GM12878 (cell line): Measurements from ENCODE around the gene MPPED1. TPM values are rescaled to one million over a fixed set of nuclear protein-coding genes. Genes with fewer than 3 reads are reported as not detected.

Experiments used
- ATAC-seq: fragments of 200-7000 bp; cut with Tn5 transposase; 3 replicates; pipeline ENCODE4 v1.9.1; 2020; ENCODE audit warnings: mild to moderate bottlenecking, moderate library complexity
- BruUV-seq: library from RNA; stranded (reverse); fragments of 400-500 nt; replicated peaks from 2 replicates; lab custom pipeline; 2021; lab: Mats Ljungman, UMichigan
- CTCF ChIA-PET: fragments of 300-600 bp; sonication (Branson Sonifier 250); formaldehyde crosslinking; extraction: SDS; loops from one replicate; lab custom pipeline; 2021; ENCODE audit warnings: inconsistent platforms; lab: Yijun Ruan, JAX
- POLR2A ChIA-PET: fragments of 350-600 bp; formaldehyde crosslinking; extraction: SDS; loops from one replicate; lab custom pipeline; 2021; ENCODE audit warnings: inconsistent platforms; lab: Charles Lee
- RAD21 ChIA-PET: fragments of 300-600 bp; sonication (Branson Sonifier 250); formaldehyde crosslinking; loops from one replicate; lab custom pipeline; 2023; ENCODE audit warnings: antibody characterized with exemption; ENCODE audit not compliant: unreplicated experiment; lab: Charles Lee
- SMC1A ChIA-PET: fragments of 300-600 bp; sonication (Branson Sonifier 250); formaldehyde crosslinking; loops from one replicate; lab custom pipeline; 2023; ENCODE audit not compliant: unreplicated experiment, uncharacterized antibody; lab: Charles Lee
- DNase-seq: peaks from one replicate; pipeline ENCODE4 v3.0.0-alpha.2; 2011; ENCODE audit warnings: low read depth, low spot score
- FAIRE-seq: peaks from 3 replicates; lab custom pipeline; 2011; peaks lifted over from hg19 to GRCh38; lab: Jason Lieb, UNC
- H2AFZ ChIP-seq: 2 replicates; pipeline ENCODE4 v1.6.0; 2011; ENCODE audit warnings: low read depth, low read length, control low read depth; ENCODE audit not compliant: control insufficient read depth
- H3K27ac ChIP-seq: 2 replicates; pipeline ENCODE4 v1.5.1; 2011; ENCODE audit warnings: control low read depth; ENCODE audit not compliant: control insufficient read depth, insufficient read depth
- H3K27me3 ChIP-seq, 2 experiments: replicated peaks in 1 of 2; 2 replicates each; pipeline versions ENCODE4 v1.6.0 to v1.6.1; 2011; ENCODE audit warnings: low read length in 1 of 2; ENCODE audit not compliant: control insufficient read depth in 2 of 2, insufficient read depth in 2 of 2
- H3K36me3 ChIP-seq, 2 experiments: 2 replicates each; pipeline ENCODE4 v1.5.1; 2011; ENCODE audit warnings: low read length in 1 of 2; ENCODE audit not compliant: control insufficient read depth in 2 of 2, insufficient read depth in 2 of 2
- H3K4me1 ChIP-seq: 2 replicates; pipeline ENCODE4 v1.6.1; 2011; ENCODE audit warnings: mild to moderate bottlenecking, low read length, moderate library complexity, mixed read lengths; ENCODE audit not compliant: control insufficient read depth, insufficient read depth
- H3K4me2 ChIP-seq: 2 replicates; pipeline ENCODE4 v1.6.0; 2011; ENCODE audit warnings: control low read depth; ENCODE audit not compliant: control insufficient read depth, insufficient read depth
- H3K4me3 ChIP-seq: fragments of 200-600 bp; sonication (generic); 2 replicates; pipeline ENCODE4 v1.5.1; 2016
- H3K79me2 ChIP-seq: 2 replicates; pipeline ENCODE4 v1.6.0; 2011; ENCODE audit warnings: low read length; ENCODE audit not compliant: control insufficient read depth, insufficient read depth
- H3K9ac ChIP-seq: 2 replicates; pipeline ENCODE4 v1.8.0; 2011; ENCODE audit warnings: low read length, control low read depth, mixed read lengths; ENCODE audit not compliant: control insufficient read depth, insufficient read depth
- H3K9me3 ChIP-seq: replicated peaks from 3 replicates; pipeline ENCODE4 v1.5.1; 2011; ENCODE audit warnings: mild to moderate bottlenecking, low read length; ENCODE audit not compliant: control insufficient read depth, insufficient read depth
- H4K20me1 ChIP-seq: 2 replicates; pipeline ENCODE4 v1.6.0; 2011; ENCODE audit not compliant: control insufficient read depth, insufficient read depth
- ASH2L ChIP-seq: fragments of 300-600, 200-600 bp; sonication (generic); IDR thresholded peaks from 2 replicates; pipeline ENCODE4 v1.6.1; 2017; ENCODE audit warnings: low read depth, mild to moderate bottlenecking, borderline replicate concordance
- BCL11A ChIP-seq: IDR thresholded peaks from 2 replicates; pipeline ENCODE4 v1.6.1; 2011; ENCODE audit warnings: low read depth, low read length
- BRCA1 ChIP-seq: IDR thresholded peaks from 2 replicates; pipeline ENCODE4 v1.6.1; 2011; ENCODE audit warnings: low read depth, low read length, improper control_type of control experiment
- FOXM1 ChIP-seq: IDR thresholded peaks from 2 replicates; pipeline ENCODE4 v1.6.1; 2012; ENCODE audit warnings: low read depth, mild to moderate bottlenecking, inconsistent platforms, low read length, moderate library complexity
- MTA3 ChIP-seq: IDR thresholded peaks from 2 replicates; pipeline ENCODE4 v1.6.1; 2012; ENCODE audit warnings: low read length, inconsistent platforms, borderline replicate concordance
- POLR2A ChIP-seq: IDR thresholded peaks from 2 replicates; pipeline ENCODE4 v1.6.1; 2011; ENCODE audit warnings: low read depth, mild to moderate bottlenecking, low read length
- SREBF1 ChIP-seq: IDR thresholded peaks from 2 replicates; pipeline ENCODE4 v1.6.1; 2012; ENCODE audit warnings: mild to moderate bottlenecking, low read length
- WGBS: methylation state at CpG from one replicate; pipeline ENCODE4 v1.1.6; 2016; ENCODE audit warnings: low lambda C conversion rate; ENCODE audit not compliant: insufficient replicate concordance, insufficient coverage; ENCODE audit errors: missing lambda C conversion rate; 5-methylcytosine and 5-hydroxymethylcytosine counted together
- in situ Hi-C: fragments of 300-500 bp; cut with MboI; formaldehyde crosslinking; loops from 9 replicates; pipeline ENCODE4 v1.14.3; 2018; ENCODE audit warnings: mixed read lengths
- intact Hi-C: fragments of 100-400 bp; cut with micrococcal nuclease; formaldehyde crosslinking; loops from one replicate; pipeline ENCODE4 v1.14.2; 2022; ENCODE audit not compliant: unreplicated experiment
- polyA plus RNA-seq, 11 experiments: library from polyadenylated mRNA; depleted of rRNA in 4 of 11; unstranded in 6 of 11; stranded (reverse) in 5 of 11; fragments of >200 nt; fragmentation: Nextera tagmentation in 4 of 11; fragmentation: Illumina TruSeq in 1 of 11; extraction: Ambion mirVana in 4 of 11; extraction: Trizol in 1 of 11; gene quantifications; 1 replicate in 1 of 11; 2 replicates in 10 of 11; pipeline versions ENCODE4 v1.2.1 to v1.2.3, GENCODE V29; 2011 to 2016; ENCODE audit warnings: inconsistent platforms in 2 of 11, missing spikeins in 2 of 11, low read depth in 1 of 11
- total RNA-seq, 4 experiments: library from RNA; depleted of rRNA in 3 of 4; stranded (reverse); fragments of >200 nt in 3 of 4; fragmentation: Illumina TruSeq in 1 of 4; extraction: Trizol in 1 of 4; gene quantifications; 2 replicates each; pipeline versions ENCODE4 v1.2.1 to v1.2.3, GENCODE V29; 2013 to 2021
- TF ChIP-seq, protein P1 (sequence below): fragments of 450-650 bp; formaldehyde crosslinking; IDR thresholded peaks from 2 replicates; pipeline ENCODE4 v1.4.0; 2020; ENCODE audit warnings: mild to moderate bottlenecking, moderate library complexity
- TF ChIP-seq, protein P2 (sequence below): IDR thresholded peaks from 2 replicates; pipeline ENCODE4 v1.6.1; 2012; ENCODE audit warnings: improper control_type of control experiment, low read depth, low read length; ENCODE audit not compliant: insufficient replicate concordance
- TF ChIP-seq, protein P3 (sequence below): fragments of 450-650 bp; IDR thresholded peaks from 2 replicates; pipeline ENCODE4 v1.6.1; 2014; ENCODE audit warnings: mild to moderate bottlenecking

Gene MPPED1
- total and polyA plus RNA-seq, 10 of the 15 experiments (the other 5 are each of a cell fraction or from before 2014, with no cell fraction given): 0.11 TPM; not detected in 9

DNA sequence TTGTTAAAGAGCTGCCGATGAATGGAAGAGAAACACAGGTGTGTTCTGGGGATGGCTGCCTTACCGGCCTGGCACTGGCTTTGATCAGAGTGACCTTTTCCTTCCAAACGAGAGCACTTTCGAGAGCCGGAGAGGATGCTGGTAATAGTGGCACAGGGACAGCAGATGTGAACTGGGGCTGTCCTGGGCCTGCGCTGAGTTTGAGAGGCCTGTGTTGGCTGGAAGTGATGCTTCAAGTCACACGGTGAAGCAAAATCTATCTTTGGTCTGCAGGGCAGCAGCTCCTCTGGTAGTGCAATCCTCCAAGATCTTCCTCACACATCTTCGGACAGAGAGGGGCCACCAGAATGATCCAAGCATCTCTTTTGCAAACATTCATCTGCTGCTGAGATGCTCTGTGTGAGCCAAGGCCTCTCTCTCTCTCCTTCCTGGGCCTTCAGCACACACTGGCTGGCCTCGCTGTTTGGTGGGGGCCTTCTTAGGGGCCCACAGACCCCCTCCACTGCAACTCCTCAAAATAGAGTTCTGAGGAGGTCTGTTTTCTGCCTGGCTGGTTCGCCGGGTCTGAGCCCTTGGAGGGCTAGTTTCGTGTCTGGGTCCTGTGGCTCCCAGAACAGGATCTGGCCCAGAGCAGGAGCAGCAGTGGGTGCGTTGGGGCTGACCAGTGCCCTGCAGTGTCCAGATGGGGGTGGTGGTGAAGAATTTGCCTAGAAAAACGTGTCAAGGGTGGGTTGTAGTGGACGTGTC lies 6.4 kb downstream of the MPPED1 start:
- ChIA-PET POLR2A (no interaction called here), SMC1A (no interaction called here), RAD21 (no interaction called here), CTCF (no interaction called here)
- no peaks in the 10 kb centered on the region for H3K36me3 ChIP-seq
- H3K4me3 ChIP-seq: no peak overlapping the region
- in situ Hi-C loops (no loop called here), intact Hi-C loops (no loop called here)
- H3K9ac ChIP-seq: no peak overlapping the region
- FAIRE-seq (no peak), DNase-seq (no peak), ATAC-seq (no peak)
- 28% methylated on average over 15 of the region's 15 CpGs for WGBS
- no peaks in the 10 kb centered on the region for H3K9me3 ChIP-seq
- no peaks in the 10 kb centered on the region for H3K4me1 ChIP-seq
- no peaks in the 10 kb centered on the region for H3K79me2 ChIP-seq
- BruUV-seq: no TSS peak
- no peak overlapping the region for H2AFZ ChIP-seq
- no peaks in the 10 kb centered on the region for H4K20me1 ChIP-seq
- H3K27ac ChIP-seq: no peak overlapping the region
- no peak overlapping the region for H3K4me2 ChIP-seq
- peaks cover 2 to 6% of the 10 kb centered on the region in 2 experiments; a peak in 3 of 4 replicates for H3K27me3 ChIP-seq
- TF ChIP-seq, protein P1, sequence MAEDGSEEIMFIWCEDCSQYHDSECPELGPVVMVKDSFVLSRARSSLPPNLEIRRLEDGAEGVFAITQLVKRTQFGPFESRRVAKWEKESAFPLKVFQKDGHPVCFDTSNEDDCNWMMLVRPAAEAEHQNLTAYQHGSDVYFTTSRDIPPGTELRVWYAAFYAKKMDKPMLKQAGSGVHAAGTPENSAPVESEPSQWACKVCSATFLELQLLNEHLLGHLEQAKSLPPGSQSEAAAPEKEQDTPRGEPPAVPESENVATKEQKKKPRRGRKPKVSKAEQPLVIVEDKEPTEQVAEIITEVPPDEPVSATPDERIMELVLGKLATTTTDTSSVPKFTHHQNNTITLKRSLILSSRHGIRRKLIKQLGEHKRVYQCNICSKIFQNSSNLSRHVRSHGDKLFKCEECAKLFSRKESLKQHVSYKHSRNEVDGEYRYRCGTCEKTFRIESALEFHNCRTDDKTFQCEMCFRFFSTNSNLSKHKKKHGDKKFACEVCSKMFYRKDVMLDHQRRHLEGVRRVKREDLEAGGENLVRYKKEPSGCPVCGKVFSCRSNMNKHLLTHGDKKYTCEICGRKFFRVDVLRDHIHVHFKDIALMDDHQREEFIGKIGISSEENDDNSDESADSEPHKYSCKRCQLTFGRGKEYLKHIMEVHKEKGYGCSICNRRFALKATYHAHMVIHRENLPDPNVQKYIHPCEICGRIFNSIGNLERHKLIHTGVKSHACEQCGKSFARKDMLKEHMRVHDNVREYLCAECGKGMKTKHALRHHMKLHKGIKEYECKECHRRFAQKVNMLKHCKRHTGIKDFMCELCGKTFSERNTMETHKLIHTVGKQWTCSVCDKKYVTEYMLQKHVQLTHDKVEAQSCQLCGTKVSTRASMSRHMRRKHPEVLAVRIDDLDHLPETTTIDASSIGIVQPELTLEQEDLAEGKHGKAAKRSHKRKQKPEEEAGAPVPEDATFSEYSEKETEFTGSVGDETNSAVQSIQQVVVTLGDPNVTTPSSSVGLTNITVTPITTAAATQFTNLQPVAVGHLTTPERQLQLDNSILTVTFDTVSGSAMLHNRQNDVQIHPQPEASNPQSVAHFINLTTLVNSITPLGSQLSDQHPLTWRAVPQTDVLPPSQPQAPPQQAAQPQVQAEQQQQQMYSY (CRISPR knock-in tag): no peak
- TF ChIP-seq POLR2A: no peak
- TF ChIP-seq, protein P2, sequence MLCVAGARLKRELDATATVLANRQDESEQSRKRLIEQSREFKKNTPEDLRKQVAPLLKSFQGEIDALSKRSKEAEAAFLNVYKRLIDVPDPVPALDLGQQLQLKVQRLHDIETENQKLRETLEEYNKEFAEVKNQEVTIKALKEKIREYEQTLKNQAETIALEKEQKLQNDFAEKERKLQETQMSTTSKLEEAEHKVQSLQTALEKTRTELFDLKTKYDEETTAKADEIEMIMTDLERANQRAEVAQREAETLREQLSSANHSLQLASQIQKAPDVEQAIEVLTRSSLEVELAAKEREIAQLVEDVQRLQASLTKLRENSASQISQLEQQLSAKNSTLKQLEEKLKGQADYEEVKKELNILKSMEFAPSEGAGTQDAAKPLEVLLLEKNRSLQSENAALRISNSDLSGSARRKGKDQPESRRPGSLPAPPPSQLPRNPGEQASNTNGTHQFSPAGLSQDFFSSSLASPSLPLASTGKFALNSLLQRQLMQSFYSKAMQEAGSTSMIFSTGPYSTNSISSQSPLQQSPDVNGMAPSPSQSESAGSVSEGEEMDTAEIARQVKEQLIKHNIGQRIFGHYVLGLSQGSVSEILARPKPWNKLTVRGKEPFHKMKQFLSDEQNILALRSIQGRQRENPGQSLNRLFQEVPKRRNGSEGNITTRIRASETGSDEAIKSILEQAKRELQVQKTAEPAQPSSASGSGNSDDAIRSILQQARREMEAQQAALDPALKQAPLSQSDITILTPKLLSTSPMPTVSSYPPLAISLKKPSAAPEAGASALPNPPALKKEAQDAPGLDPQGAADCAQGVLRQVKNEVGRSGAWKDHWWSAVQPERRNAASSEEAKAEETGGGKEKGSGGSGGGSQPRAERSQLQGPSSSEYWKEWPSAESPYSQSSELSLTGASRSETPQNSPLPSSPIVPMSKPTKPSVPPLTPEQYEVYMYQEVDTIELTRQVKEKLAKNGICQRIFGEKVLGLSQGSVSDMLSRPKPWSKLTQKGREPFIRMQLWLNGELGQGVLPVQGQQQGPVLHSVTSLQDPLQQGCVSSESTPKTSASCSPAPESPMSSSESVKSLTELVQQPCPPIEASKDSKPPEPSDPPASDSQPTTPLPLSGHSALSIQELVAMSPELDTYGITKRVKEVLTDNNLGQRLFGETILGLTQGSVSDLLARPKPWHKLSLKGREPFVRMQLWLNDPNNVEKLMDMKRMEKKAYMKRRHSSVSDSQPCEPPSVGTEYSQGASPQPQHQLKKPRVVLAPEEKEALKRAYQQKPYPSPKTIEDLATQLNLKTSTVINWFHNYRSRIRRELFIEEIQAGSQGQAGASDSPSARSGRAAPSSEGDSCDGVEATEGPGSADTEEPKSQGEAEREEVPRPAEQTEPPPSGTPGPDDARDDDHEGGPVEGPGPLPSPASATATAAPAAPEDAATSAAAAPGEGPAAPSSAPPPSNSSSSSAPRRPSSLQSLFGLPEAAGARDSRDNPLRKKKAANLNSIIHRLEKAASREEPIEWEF: no peak
- TF ChIP-seq BRCA1: no peak
- no peak for TF ChIP-seq FOXM1
- TF ChIP-seq MTA3: no peak
- TF ChIP-seq ASH2L: no peak
- TF ChIP-seq, protein P3, sequence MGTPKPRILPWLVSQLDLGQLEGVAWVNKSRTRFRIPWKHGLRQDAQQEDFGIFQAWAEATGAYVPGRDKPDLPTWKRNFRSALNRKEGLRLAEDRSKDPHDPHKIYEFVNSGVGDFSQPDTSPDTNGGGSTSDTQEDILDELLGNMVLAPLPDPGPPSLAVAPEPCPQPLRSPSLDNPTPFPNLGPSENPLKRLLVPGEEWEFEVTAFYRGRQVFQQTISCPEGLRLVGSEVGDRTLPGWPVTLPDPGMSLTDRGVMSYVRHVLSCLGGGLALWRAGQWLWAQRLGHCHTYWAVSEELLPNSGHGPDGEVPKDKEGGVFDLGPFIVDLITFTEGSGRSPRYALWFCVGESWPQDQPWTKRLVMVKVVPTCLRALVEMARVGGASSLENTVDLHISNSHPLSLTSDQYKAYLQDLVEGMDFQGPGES: no peak
- TF ChIP-seq BCL11A: no peak
- no peak for TF ChIP-seq SREBF1
